Hematopoietic multipotent progenitor cell (in vitro differentiated cells): ENCODE data around the gene SLC4A1AP. TPM values are rescaled to one million over a fixed set of nuclear protein-coding genes. Genes with fewer than 3 reads are reported as not detected.

Experiments
- DNase-seq, 3 donors: peaks; one replicate each; pipeline ENCODE4 v3.0.0-alpha.2; 2011 to 2015; ENCODE audit warnings: low read depth in 2 of 3, low spot score in 2 of 3
- small RNA-seq: library from RNA; depleted of rRNA; stranded (forward); fragments of <200 nt; gene quantifications from one replicate; pipeline ENCODE3, GENCODE V24; 2012
- total RNA-seq: library from RNA; depleted of rRNA; stranded (reverse); fragments of >200 nt; gene quantifications from one replicate; pipeline ENCODE4 v1.2.3, GENCODE V29; 2012

SLC4A1AP gene
- total RNA-seq, 1 donor, result 15.9 TPM

DNA sequence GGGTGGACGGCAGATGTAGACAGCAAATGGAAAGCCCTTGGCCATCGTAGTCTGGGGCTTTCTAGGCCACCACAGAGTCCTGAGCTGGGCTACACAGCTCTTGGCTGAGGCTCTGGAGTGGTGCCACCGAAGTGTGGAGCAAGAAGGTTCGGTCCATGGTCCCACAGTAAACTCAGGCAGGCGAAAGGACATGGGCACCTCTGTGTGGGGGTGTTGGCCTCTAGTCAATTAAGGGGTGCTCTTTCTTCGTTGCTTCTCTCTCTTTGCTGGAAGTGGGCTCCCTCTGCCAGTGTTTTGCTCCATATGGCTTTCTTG lies 73.2 kb downstream of the SLC4A1AP start:
- DNase-seq, result no peak

DNA sequence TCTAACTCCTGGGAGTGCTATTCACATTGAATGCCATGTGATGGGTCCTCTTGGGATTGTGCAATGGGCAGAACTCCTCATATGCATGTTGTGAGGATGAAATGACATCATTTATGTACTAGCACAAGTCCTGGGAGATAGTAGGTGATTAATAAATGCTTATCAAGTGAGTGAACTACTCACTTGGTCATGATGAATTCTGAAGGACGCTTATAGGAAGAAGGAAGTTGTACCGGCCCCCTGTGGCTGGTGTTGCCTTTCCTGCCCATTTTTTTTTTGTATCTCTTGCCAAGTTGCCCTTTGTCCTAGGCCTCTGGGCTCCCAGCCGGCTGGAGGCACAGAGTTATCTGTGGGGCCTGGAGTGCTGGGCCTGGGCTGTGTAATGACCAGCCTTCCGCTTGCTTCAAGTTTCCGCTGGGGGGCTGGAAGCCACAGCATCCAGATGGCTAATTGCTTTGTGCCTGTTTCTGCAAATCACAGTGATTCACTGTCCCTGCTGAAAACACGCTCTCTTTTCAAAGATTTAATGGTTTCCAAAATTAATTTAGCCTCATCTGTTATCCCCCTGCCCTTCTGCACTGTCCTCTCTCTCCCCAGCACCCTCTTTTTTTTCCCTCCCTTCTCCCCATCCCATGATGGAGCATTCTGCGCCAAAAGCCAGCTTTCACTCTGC lies 74.1 kb downstream of the SLC4A1AP start:
- DNase-seq, result no peak

- DNase-seq, result no peak
Observed at GRCh38 chr2:27738349-27739057, 74.8 kb downstream of the SLC4A1AP start.

DNA sequence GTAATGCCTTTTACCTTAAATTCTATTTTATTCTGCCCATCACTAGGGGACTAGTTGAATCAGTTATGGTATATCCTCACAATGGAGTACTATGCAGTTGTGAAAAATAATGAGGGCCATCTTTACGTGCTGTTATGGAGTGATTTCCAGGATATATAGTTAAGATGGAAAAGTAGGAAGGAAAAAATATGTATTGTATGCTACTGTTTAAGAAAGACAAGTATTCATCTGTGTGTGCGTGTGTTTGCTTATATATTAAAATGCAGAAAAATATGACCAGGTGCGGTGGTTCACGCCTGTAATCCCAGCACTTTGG lies 75.3 kb downstream of the SLC4A1AP start:
- no peak for DNase-seq

- DNase-seq, result no peak
Observed at GRCh38 chr2:27741673-27742072, 78.0 kb downstream of the SLC4A1AP start.

- DNase-seq, result no peak
Observed at GRCh38 chr2:27742571-27742970, 78.9 kb downstream of the SLC4A1AP start.

Small RNA genes lying within 50 kb of the gene (small RNA-seq; reads per million reads assigned to genes)
- gene RF00340, result not detected

Other genes starting within 250 kb of the SLC4A1AP start
- gene NRBP1, start 235.3 kb upstream of the SLC4A1AP start, total RNA-seq, result 49.8 TPM
- gene KRTCAP3, start 221.5 kb upstream of the SLC4A1AP start, total RNA-seq, result 2.2 TPM
- 38.8 TPM for gene IFT172, start 174.1 kb upstream of the SLC4A1AP start, total RNA-seq
- 0.27 TPM for gene FNDC4, start 168.7 kb upstream of the SLC4A1AP start, total RNA-seq
- under 0.01 TPM for gene GCKR, start 167.1 kb upstream of the SLC4A1AP start, total RNA-seq
- gene ZNF512, start 80.8 kb upstream of the SLC4A1AP start, total RNA-seq, result 24.2 TPM
- 1.9 TPM for gene CCDC121, start 34.9 kb upstream of the SLC4A1AP start, total RNA-seq
- 31.0 TPM for gene GPN1, start 34.8 kb upstream of the SLC4A1AP start, total RNA-seq
- gene SUPT7L, start 275 bp upstream of the SLC4A1AP start, total RNA-seq, result 70.0 TPM
- gene MRPL33, start 107.8 kb downstream of the SLC4A1AP start, total RNA-seq, result 9.2 TPM
- gene RBKS, start 226.5 kb downstream of the SLC4A1AP start, total RNA-seq, result 7.0 TPM
- gene BABAM2, start 226.8 kb downstream of the SLC4A1AP start, total RNA-seq, result 26.9 TPM